GM12874 (cell line): ENCODE data around the gene UPK2.

Experiments used
- TF ChIP-seq, protein P1 (sequence below): IDR thresholded peaks from 2 replicates; pipeline ENCODE4 v1.5.1; 2011; ENCODE audit warnings: low read depth, mild to moderate bottlenecking, control low read depth, low read length, moderate library complexity; ENCODE audit not compliant: insufficient read depth

UPK2 gene

DNA sequence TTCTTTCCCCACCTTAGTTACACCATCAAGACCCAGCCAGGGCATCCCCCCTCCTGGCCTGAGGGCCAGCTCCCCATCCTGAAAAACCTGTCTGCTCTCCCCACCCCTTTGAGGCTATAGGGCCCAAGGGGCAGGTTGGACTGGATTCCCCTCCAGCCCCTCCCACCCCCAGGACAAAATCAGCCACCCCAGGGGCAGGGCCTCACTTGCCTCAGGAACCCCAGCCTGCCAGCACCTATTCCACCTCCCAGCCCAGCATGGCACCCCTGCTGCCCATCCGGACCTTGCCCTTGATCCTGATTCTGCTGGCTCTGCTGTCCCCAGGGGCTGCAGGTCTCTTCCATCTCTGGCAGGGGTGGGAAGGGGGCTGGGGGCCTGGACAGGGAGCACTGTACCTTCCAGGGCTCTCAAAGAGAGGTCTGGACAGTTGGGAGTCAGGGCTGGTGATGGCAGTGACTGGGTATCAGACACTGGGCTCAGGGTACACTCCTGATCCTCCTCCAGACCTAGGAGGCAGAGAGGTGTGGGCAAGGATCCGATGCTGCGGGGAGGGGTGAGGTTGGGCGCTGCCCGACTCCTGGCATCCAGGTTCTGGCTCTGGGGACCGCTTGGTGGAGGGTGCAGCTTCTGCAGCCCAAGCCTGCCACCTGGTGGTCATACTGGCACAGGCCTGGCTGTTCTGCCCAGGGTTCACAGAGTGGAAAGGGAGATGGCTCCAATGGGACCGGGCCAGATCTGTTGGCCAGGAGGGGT, at the start of gene UPK2:
UPK2 (plus strand) TSS at position 205 of the 753 bp plus-strand sequence; CDS start at position 258, 53 bp downstream.
- TF ChIP-seq, protein P1, sequence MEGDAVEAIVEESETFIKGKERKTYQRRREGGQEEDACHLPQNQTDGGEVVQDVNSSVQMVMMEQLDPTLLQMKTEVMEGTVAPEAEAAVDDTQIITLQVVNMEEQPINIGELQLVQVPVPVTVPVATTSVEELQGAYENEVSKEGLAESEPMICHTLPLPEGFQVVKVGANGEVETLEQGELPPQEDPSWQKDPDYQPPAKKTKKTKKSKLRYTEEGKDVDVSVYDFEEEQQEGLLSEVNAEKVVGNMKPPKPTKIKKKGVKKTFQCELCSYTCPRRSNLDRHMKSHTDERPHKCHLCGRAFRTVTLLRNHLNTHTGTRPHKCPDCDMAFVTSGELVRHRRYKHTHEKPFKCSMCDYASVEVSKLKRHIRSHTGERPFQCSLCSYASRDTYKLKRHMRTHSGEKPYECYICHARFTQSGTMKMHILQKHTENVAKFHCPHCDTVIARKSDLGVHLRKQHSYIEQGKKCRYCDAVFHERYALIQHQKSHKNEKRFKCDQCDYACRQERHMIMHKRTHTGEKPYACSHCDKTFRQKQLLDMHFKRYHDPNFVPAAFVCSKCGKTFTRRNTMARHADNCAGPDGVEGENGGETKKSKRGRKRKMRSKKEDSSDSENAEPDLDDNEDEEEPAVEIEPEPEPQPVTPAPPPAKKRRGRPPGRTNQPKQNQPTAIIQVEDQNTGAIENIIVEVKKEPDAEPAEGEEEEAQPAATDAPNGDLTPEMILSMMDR, result peak; percentile 94

DNA sequence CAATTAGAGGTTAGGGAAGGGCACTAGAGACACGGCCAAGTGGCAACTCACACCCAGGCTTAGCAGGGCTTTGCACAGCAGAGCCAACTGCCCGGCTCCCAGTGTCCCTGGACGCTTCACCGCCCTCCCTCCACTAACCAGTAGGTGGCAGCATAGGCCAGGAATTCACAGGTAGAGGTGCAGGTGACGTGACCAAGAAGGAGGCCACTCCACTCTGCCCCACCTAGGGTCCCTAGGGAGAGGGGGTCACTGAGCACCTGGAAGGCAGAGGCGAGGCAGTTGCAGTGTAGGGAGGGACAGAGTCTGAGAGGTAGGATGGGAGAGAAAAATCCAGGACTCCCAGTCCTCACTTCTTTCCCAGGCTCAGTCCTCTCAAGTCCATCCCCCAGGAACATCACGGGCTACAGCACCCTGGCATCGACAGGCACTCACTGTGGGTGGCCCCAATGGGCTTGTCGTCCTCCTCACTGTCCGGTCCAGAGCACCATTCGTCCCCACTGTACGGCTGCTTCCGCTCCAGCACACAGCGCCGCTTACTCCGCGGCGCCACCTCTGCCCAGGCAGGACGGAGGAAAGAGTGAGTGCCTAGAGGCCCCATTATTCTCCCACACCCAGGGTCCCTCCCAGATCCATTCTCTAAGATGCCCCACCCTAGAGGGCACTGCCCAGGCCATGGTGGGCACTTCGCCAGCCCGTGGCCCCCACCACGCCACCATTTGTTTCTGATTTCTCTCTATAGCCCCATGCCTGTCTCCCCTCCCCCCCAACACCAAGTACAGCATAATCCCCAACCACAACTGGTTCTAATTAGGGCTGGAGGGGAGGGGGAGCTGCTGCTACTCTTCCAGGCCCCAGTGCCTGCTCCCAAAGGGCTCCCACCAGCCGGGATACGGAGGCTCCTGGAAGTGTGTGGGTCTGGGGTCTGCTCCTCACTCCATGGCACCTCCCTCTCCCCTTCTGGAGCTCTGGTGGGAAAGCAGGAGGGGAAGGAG, 48.8 kb upstream of the UPK2 start:
- TF ChIP-seq, protein P1, result peak; percentile 88

DNA sequence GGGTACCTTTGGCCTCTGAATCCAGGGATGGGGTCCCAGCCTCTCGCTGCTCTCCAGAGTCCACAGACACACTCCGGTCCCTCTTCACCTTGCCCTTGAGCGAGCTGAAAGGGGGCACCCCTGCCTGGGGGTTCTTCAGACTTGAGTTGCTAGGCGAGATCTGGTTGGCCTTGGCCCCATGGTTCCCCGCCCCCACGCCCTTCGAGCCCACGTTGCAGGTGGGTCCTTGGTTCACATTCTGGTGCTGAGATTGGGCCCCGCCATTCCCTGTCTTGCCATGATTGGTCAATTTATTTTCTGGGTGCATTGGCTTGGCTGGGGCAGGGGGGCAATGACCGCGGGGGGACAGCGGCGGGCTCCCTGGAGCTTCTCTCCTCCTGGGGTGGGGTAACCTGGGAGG, 47.8 kb upstream of the UPK2 start:
- TF ChIP-seq, protein P1, result no peak

DNA sequence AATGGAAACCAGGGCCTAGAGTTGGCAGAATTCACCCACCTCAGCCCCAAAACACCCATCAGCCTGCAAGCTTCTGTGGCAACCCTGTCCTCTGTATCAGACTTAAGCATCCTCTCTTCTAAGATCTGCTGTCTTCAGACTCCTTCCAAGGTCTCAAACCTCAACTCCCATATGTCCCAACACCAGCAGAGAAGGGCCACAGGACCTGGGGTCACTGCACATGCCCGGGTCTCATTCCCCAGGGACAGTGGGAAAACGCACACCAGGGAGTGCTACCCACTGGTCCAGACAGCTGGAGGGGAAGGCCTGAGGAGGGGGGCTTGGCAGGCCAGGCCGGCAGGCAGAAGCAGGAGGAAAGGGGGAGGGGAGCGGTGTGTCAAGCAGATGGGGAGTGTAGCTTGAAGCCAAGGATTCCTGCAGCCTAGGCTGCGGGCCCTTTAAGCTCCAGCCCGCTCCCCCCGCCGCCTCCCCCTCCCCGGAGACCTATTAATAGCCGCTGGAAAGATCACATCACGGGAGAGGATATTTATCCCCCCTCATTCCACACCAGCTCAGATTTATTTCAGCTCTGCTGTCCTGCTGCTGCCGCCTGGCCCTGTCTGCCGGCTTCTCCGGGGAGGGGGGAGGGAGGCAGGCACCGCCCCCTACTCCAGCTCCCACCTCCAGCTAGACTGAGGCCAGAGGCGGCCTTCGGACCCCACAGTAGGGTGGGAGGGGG, 47.0 kb upstream of the UPK2 start:
- TF ChIP-seq, protein P1, result no peak

DNA sequence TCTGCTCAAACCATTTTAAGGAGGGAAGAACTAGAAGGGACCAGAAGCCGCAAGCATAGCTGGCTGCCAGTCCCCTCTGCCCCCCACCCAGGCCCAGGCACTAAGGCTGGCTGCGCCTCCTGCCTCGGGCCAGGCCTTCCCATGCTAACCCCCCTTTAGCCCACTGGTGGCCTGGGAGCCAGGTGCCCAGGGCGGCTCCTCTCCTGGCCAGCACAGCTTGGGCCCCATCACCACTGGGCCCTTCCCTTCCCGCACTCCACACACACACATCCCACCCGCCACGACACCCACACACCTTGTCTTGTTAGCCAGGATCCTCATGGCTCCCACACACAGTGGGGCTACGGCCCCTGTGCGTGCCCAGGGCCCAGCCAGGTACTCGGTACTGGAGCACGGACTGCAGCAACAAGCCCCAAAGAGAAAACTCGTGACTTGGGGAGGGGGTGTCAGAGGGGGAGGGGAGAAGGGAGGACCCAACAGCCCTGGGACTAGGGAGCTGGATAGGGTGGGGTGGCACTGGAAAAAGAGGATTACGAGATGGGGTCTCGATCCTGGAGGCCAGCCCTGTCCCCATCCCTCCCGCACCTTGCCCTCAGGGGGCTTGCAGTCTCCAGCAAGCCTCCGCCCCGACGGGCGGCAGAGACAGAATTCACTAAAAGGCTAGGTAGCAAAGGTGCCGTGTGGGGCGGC, 46.3 kb upstream of the UPK2 start:
- TF ChIP-seq, protein P1, result no peak

DNA sequence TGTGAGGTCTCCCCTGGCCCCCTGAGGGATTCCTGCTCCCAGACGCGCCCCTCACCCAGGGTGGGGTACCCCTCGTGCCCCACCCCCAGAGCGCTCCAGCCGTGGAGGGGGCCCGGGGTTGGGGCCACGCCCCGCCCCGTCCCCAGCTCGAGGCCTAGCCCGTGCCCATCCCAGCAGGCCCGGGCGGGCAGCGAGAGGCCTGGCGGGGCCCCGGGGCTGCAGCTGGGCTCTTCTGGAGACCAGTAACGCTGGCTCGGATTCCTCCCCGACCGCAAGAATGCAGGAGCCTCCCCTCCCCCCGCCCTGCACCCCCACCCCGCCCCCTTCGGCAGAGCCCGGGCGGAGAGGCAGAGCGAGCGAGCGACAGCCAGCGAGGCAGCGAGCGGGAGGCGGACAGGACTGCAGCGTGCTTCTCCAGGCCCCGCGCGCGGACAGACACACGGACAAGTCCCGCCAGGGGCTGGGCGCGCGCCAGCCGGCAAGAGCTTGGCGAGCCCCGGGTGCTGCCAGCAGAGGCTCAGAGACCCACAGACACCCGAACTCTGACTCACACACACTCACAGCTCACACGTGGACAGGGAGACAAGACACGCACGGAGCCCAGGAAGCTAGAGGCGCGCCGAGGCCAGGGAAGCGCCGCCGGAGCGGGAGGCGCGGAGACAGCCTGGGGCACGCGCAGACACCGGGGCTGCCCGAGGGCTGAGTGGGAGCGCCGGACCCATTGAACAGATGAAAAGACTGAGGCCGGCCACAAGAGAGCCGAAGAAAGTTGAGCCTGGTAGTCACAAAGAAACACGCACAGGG, 45.6 kb upstream of the UPK2 start:
- TF ChIP-seq, protein P1, result no peak
